GM21619 (cell line): ENCODE measurements around the gene ZNF616.
"Not testable (repeated sequence)": the region's sequence is repeated elsewhere in the genome, so short reads cannot be mapped to it uniquely, and the experiment has no call there.

Source experiments
- ATAC-seq: cut with Tn5 transposase; IDR thresholded peaks from one replicate; pipeline ENCODE4 v1.9.1; 2021; ENCODE audit not compliant: unreplicated experiment

Gene ZNF616

GRCh38 chr19:52110780-52111179 lies 29.0 kb downstream of the ZNF616 start:
- no peak for ATAC-seq

- ATAC-seq, result no peak
Measured at GRCh38 chr19:52102782-52103181, 37.0 kb downstream of the ZNF616 start.

- ATAC-seq, result no peak
Measured at GRCh38 chr19:52101866-52102562, 37.7 kb downstream of the ZNF616 start.

GRCh38 chr19:52099497-52100138 lies 40.1 kb downstream of the ZNF616 start:
- ATAC-seq, result no peak

- ATAC-seq, result not testable (repeated sequence)
Measured at GRCh38 chr19:52096416-52096815, 43.3 kb downstream of the ZNF616 start.

GRCh38 chr19:52095172-52096014 lies 44.3 kb downstream of the ZNF616 start, which contains the start of gene ZNF841:
TSS of gene ZNF841 (minus strand) at chr19:52095765. CDS start at chr19:52084801, 10,964 bp downstream.
- no peak for ATAC-seq

GRCh38 chr19:52094526-52095130 lies 45.1 kb downstream of the ZNF616 start:
- ATAC-seq, result no peak

- ATAC-seq, result no peak
Measured at GRCh38 chr19:52086481-52086880, 53.3 kb downstream of the ZNF616 start.

- ATAC-seq, result no peak
Measured at GRCh38 chr19:52070496-52070895, 69.2 kb downstream of the ZNF616 start.

GRCh38 chr19:52069653-52070052 lies 70.1 kb downstream of the ZNF616 start:
- no peak for ATAC-seq

- no peak for ATAC-seq
Measured at GRCh38 chr19:52066258-52066863, 73.4 kb downstream of the ZNF616 start.

- no peak for ATAC-seq
Measured at GRCh38 chr19:52065399-52065798, 74.3 kb downstream of the ZNF616 start.
